ENCODE data around the gene RSPO1.

DNA sequence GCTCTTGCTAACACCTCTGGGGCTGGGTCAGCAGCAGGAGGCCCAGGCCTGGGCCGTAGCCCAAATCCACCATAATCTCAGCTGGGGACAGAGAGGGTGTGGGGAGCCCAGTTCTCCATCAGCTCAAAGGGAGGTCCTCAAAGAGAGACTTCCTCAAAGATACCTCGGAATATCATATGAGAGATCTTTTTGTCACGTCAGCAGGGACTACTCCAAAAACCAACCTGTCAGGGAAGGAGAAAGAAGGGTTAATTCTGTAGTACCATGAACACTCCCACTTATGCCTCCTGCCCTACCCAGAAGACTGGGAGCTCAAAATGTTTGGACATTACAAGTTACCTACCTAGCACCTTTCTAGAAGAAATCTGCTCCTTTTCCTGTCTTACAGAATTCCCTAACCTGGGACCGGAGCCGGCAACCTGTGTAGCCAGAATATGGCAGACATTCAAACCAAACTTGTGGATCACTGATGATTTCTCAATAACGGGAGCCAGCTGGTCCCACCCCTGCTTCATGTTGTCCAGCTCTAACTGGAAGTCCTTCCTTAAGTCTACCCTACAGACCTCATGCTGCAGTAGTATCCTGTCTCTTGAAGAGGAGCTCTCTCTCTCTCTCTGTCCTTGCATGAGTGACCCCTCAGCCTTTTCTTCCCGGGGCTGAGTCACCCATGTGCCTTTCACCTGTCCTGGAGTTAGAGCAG lies 4.8 kb downstream of the RSPO1 start:
- TF ChIP-seq, protein P1, sequence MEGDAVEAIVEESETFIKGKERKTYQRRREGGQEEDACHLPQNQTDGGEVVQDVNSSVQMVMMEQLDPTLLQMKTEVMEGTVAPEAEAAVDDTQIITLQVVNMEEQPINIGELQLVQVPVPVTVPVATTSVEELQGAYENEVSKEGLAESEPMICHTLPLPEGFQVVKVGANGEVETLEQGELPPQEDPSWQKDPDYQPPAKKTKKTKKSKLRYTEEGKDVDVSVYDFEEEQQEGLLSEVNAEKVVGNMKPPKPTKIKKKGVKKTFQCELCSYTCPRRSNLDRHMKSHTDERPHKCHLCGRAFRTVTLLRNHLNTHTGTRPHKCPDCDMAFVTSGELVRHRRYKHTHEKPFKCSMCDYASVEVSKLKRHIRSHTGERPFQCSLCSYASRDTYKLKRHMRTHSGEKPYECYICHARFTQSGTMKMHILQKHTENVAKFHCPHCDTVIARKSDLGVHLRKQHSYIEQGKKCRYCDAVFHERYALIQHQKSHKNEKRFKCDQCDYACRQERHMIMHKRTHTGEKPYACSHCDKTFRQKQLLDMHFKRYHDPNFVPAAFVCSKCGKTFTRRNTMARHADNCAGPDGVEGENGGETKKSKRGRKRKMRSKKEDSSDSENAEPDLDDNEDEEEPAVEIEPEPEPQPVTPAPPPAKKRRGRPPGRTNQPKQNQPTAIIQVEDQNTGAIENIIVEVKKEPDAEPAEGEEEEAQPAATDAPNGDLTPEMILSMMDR (IDR thresholded peaks at IDR 0.05; ENCODE audit: low read length) = no peak
- no peak for TF ChIP-seq EZH2 (IDR thresholded peaks at IDR 0.05; ENCODE audit: borderline replicate concordance, low read length)

All from OCI-LY1 (cell line).